Activated T-cell treated with anti-CD3 and anti-CD28 coated beads, Interleukin-2, amount 50 U/mL, for 24 hours (primary cell): ENCODE results near the gene HOXA10.

Experiments
- DNase-seq: peaks from one replicate; pipeline ENCODE4 v3.0.0-alpha.2; 2020
- H3K27ac Mint-ChIP-seq: 2 replicates; pipeline ENCODE4 v1.8.0; 2020; ENCODE audit warnings: mild to moderate bottlenecking, mixed read lengths
- H3K27me3 Mint-ChIP-seq: 2 replicates; pipeline ENCODE4 v1.8.0; 2020; ENCODE audit warnings: mixed read lengths
- H3K36me3 Mint-ChIP-seq: 2 replicates; pipeline ENCODE4 v1.8.0; 2020; ENCODE audit warnings: low read depth, mixed read lengths
- H3K4me1 Mint-ChIP-seq: 2 replicates; pipeline ENCODE4 v1.8.0; 2020; ENCODE audit warnings: low read depth, mixed read lengths
- H3K4me3 Mint-ChIP-seq: 2 replicates; pipeline ENCODE4 v1.8.0; 2020; ENCODE audit warnings: mild to moderate bottlenecking, moderate library complexity, mixed read lengths
- H3K9me3 Mint-ChIP-seq: 2 replicates; pipeline ENCODE4 v1.8.0; 2020; ENCODE audit warnings: mixed read lengths

Gene HOXA10

GRCh38 chr7:27128034-27128433 is 46.1 kb downstream of the HOXA10 start:
- H3K4me3 Mint-ChIP-seq: no peak overlapping the region
- peaks cover 3% of the 10 kb centered on the region for H3K4me1 Mint-ChIP-seq
- no peak overlapping the region for H3K27ac Mint-ChIP-seq
- no peak for DNase-seq
- peaks cover 78% of the 10 kb centered on the region for H3K27me3 Mint-ChIP-seq
- no peaks in the 10 kb centered on the region for H3K36me3 Mint-ChIP-seq
- no peaks in the 10 kb centered on the region for H3K9me3 Mint-ChIP-seq

GRCh38 chr7:27126596-27127327 is 47.4 kb downstream of the HOXA10 start:
- H3K9me3 Mint-ChIP-seq: no peaks in the 10 kb centered on the region
- DNase-seq: no peak
- H3K4me1 Mint-ChIP-seq: peaks cover 3% of the 10 kb centered on the region
- no peak overlapping the region for H3K27ac Mint-ChIP-seq
- H3K36me3 Mint-ChIP-seq: no peaks in the 10 kb centered on the region
- H3K27me3 Mint-ChIP-seq: peaks cover 67% of the 10 kb centered on the region
- H3K4me3 Mint-ChIP-seq: no peak overlapping the region

GRCh38 chr7:27125986-27126394 is 48.1 kb downstream of the HOXA10 start:
- peaks cover 60% of the 10 kb centered on the region for H3K27me3 Mint-ChIP-seq
- H3K4me3 Mint-ChIP-seq: no peak overlapping the region
- no peak for DNase-seq
- no peaks in the 10 kb centered on the region for H3K9me3 Mint-ChIP-seq
- no peaks in the 10 kb centered on the region for H3K36me3 Mint-ChIP-seq
- H3K27ac Mint-ChIP-seq: no peak overlapping the region
- no peaks in the 10 kb centered on the region for H3K4me1 Mint-ChIP-seq

GRCh38 chr7:27124902-27125689 is 49.0 kb downstream of the HOXA10 start:
- H3K36me3 Mint-ChIP-seq: no peaks in the 10 kb centered on the region
- no peak overlapping the region for H3K27ac Mint-ChIP-seq
- no peak overlapping the region for H3K4me3 Mint-ChIP-seq
- no peaks in the 10 kb centered on the region for H3K4me1 Mint-ChIP-seq
- DNase-seq: no peak
- H3K27me3 Mint-ChIP-seq: peaks cover 59% of the 10 kb centered on the region
- H3K9me3 Mint-ChIP-seq: no peaks in the 10 kb centered on the region

GRCh38 chr7:27124096-27124901 is 49.8 kb downstream of the HOXA10 start:
- DNase-seq: no peak
- no peaks in the 10 kb centered on the region for H3K36me3 Mint-ChIP-seq
- H3K27me3 Mint-ChIP-seq: peaks cover 56% of the 10 kb centered on the region
- no peak overlapping the region for H3K4me3 Mint-ChIP-seq
- H3K4me1 Mint-ChIP-seq: no peaks in the 10 kb centered on the region
- H3K27ac Mint-ChIP-seq: no peak overlapping the region
- H3K9me3 Mint-ChIP-seq: no peaks in the 10 kb centered on the region

GRCh38 chr7:27123477-27124053 is 50.6 kb downstream of the HOXA10 start:
- Mint-ChIP-seq H3K27ac (no peak overlapping the region), H3K4me1 (no peaks in the 10 kb centered on the region), H3K9me3 (no peaks in the 10 kb centered on the region), H3K27me3 (peaks cover 49% of the 10 kb centered on the region), H3K36me3 (no peaks in the 10 kb centered on the region), H3K4me3 (no peak overlapping the region)
- no peak for DNase-seq

GRCh38 chr7:27123007-27123476 is 51.1 kb downstream of the HOXA10 start:
- no peaks in the 10 kb centered on the region for H3K4me1 Mint-ChIP-seq
- no peak overlapping the region for H3K27ac Mint-ChIP-seq
- peaks cover 47% of the 10 kb centered on the region for H3K27me3 Mint-ChIP-seq
- no peaks in the 10 kb centered on the region for H3K9me3 Mint-ChIP-seq
- DNase-seq: no peak
- H3K4me3 Mint-ChIP-seq: no peak overlapping the region
- no peaks in the 10 kb centered on the region for H3K36me3 Mint-ChIP-seq

- H3K4me3 Mint-ChIP-seq: no peak overlapping the region
- no peak for DNase-seq
- peaks cover 43% of the 10 kb centered on the region for H3K27me3 Mint-ChIP-seq
- no peak overlapping the region for H3K27ac Mint-ChIP-seq
- no peaks in the 10 kb centered on the region for H3K9me3 Mint-ChIP-seq
- H3K36me3 Mint-ChIP-seq: no peaks in the 10 kb centered on the region
- H3K4me1 Mint-ChIP-seq: no peaks in the 10 kb centered on the region
Observed at GRCh38 chr7:27122077-27122910, 51.8 kb downstream of the HOXA10 start.

GRCh38 chr7:27121684-27122076 is 52.4 kb downstream of the HOXA10 start:
- H3K27ac Mint-ChIP-seq: no peak overlapping the region
- peaks cover 37% of the 10 kb centered on the region for H3K27me3 Mint-ChIP-seq
- no peaks in the 10 kb centered on the region for H3K36me3 Mint-ChIP-seq
- no peaks in the 10 kb centered on the region for H3K4me1 Mint-ChIP-seq
- no peaks in the 10 kb centered on the region for H3K9me3 Mint-ChIP-seq
- no peak for DNase-seq
- H3K4me3 Mint-ChIP-seq: no peak overlapping the region
